H1 (cell line): Measurements from ENCODE around the gene TEAD1.

ENCODE experiments used
- CEBPB ChIP-seq: IDR thresholded peaks from 2 replicates; pipeline ENCODE4 v1.6.1; 2012; ENCODE audit warnings: low read depth, low read length
- CTCF ChIP-seq, 3 experiments: IDR thresholded peaks; 1 replicate in 2 of 3; 2 replicates in 1 of 3; pipeline versions ENCODE4 v1.5.1 to v1.6.1; 2011; ENCODE audit warnings: low read length in 3 of 3, mild to moderate bottlenecking in 3 of 3, inconsistent platforms in 2 of 3, low read depth in 1 of 3, moderate library complexity in 1 of 3; ENCODE audit not compliant: insufficient read depth in 1 of 3; ENCODE audit errors: control extremely low read depth in 1 of 3
- EP300 ChIP-seq, 2 experiments: IDR thresholded peaks; 1 replicate in 1 of 2; 2 replicates in 1 of 2; pipeline ENCODE4 v1.6.1; 2011 to 2012; ENCODE audit warnings: low read depth in 2 of 2, low read length in 2 of 2, mild to moderate bottlenecking in 2 of 2, borderline replicate concordance in 1 of 2, inconsistent platforms in 1 of 2, moderate library complexity in 1 of 2
- MAFK ChIP-seq: IDR thresholded peaks from 2 replicates; pipeline ENCODE4 v1.6.1; 2012; ENCODE audit warnings: low read depth, mild to moderate bottlenecking, improper control_type of control experiment, low read length
- YY1 ChIP-seq: IDR thresholded peaks from 2 replicates; pipeline ENCODE4 v1.6.1; 2011; ENCODE audit warnings: low read depth, mild to moderate bottlenecking, low read length

- TF ChIP-seq EP300 (IDR thresholded peaks at IDR 0.05; ENCODE audit: borderline replicate concordance in 1 of 2, low read depth in 2 of 2, low read length in 2 of 2), result no peak
- no peak for TF ChIP-seq CTCF (IDR thresholded peaks at IDR 0.05; ENCODE audit: control extremely low read depth in 1 of 3, insufficient read depth in 1 of 3, low read depth in 1 of 3, low read length in 3 of 3)
- TF ChIP-seq YY1, result no peak
- TF ChIP-seq CEBPB, result no peak
- no peak for TF ChIP-seq MAFK
These were observed 33.0 kb upstream of the TEAD1 start for GRCh38 chr11:12640926-12641849.
